Chondrocyte (in vitro differentiated cells): ENCODE results near the gene GRIK4. TPM values are rescaled to one million over a fixed set of nuclear protein-coding genes. Genes with fewer than 3 reads are reported as not detected.

Experiments used
- DNase-seq: peaks from one replicate; pipeline ENCODE4 v3.0.0; 2021; ENCODE audit warnings: mixed read lengths, low spot score
- H3K27ac Mint-ChIP-seq: one replicate; pipeline ENCODE4 v1.8.0; 2021; ENCODE audit warnings: mild to moderate bottlenecking, moderate library complexity, mixed read lengths; ENCODE audit not compliant: unreplicated experiment
- H3K27me3 Mint-ChIP-seq: 2 replicates; pipeline ENCODE4 v1.8.0; 2021; ENCODE audit warnings: low read depth, mixed read lengths
- H3K36me3 Mint-ChIP-seq: 2 replicates; pipeline ENCODE4 v1.8.0; 2021; ENCODE audit warnings: low read depth, mixed read lengths
- H3K4me1 Mint-ChIP-seq: 2 replicates; pipeline ENCODE4 v1.8.0; 2021; ENCODE audit warnings: low read depth, mild to moderate bottlenecking, mixed read lengths
- H3K4me3 Mint-ChIP-seq: one replicate; pipeline ENCODE4 v1.8.0; 2021; ENCODE audit warnings: mild to moderate bottlenecking, moderate library complexity, mixed read lengths; ENCODE audit not compliant: unreplicated experiment
- H3K9me3 Mint-ChIP-seq: 2 replicates; pipeline ENCODE4 v1.8.0; 2021; ENCODE audit warnings: low read depth, mixed read lengths
- total RNA-seq: library from RNA; stranded (reverse); gene quantifications from 3 replicates; pipeline ENCODE4 v1.2.1, GENCODE V29; 2021
- TF ChIP-seq, protein P1 (sequence below): fragments of 200-600 bp; sonication (generic); IDR thresholded peaks from 2 replicates; pipeline ENCODE4 v1.5.0; 2021; ENCODE audit warnings: antibody characterized with exemption, mild to moderate bottlenecking, moderate library complexity

GRIK4 gene
- total RNA-seq, 1 donor from 2014 or later = 0.37 TPM

DNA sequence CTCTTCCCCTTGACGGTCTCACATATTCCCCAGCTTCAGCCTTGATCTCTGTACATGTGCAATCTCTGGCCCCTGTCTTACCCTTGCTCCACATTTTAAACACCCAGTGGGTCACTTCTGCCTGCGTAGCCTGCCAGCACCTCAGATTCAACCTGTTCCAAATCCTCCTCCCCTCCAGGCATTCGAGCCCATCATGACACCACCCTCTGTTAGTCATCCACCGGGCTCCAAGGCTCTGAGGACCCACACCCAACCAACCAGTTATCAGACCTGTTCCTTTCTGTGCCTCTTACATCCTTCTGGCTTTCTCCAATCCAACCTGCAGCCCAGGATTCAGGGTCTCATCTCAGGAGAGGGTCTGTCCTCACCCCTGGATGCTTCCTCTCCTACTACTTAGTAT lies 392.6 kb downstream of the GRIK4 start:
- no peak for DNase-seq
- Mint-ChIP-seq H3K4me3 (no peak overlapping the region), H3K36me3 (no peaks in the 10 kb centered on the region), H3K27ac (no peak overlapping the region), H3K27me3 (peaks cover 25% of the 10 kb centered on the region), H3K4me1 (no peaks in the 10 kb centered on the region), H3K9me3 (no peaks in the 10 kb centered on the region)
- TF ChIP-seq, protein P1, sequence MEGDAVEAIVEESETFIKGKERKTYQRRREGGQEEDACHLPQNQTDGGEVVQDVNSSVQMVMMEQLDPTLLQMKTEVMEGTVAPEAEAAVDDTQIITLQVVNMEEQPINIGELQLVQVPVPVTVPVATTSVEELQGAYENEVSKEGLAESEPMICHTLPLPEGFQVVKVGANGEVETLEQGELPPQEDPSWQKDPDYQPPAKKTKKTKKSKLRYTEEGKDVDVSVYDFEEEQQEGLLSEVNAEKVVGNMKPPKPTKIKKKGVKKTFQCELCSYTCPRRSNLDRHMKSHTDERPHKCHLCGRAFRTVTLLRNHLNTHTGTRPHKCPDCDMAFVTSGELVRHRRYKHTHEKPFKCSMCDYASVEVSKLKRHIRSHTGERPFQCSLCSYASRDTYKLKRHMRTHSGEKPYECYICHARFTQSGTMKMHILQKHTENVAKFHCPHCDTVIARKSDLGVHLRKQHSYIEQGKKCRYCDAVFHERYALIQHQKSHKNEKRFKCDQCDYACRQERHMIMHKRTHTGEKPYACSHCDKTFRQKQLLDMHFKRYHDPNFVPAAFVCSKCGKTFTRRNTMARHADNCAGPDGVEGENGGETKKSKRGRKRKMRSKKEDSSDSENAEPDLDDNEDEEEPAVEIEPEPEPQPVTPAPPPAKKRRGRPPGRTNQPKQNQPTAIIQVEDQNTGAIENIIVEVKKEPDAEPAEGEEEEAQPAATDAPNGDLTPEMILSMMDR = no peak

DNA sequence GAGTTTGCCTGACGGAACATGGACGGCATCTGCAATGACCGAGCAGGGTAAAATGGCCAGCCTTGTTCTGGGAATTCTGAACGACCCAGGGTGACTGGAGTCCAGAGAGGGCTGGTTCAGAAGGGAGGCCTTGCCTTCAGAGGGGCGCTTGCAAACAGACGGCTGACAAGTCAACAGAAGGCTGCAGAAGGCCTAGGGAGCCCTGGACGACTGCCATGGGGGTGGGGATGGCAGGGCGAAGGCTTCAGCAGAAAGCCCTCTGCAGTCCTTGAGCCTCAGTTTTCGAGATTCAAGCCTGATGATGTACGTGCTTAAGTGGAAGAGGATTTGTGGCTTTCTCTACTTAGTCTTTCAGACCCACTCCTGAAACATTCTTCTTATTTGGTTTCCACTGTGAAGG lies 395.2 kb downstream of the GRIK4 start:
- TF ChIP-seq, protein P1 = no peak
- Mint-ChIP-seq H3K27me3 (peaks cover 13% of the 10 kb centered on the region), H3K9me3 (no peaks in the 10 kb centered on the region), H3K27ac (no peak overlapping the region), H3K4me3 (no peak overlapping the region), H3K36me3 (no peaks in the 10 kb centered on the region), H3K4me1 (no peaks in the 10 kb centered on the region)
- DNase-seq = no peak

DNA sequence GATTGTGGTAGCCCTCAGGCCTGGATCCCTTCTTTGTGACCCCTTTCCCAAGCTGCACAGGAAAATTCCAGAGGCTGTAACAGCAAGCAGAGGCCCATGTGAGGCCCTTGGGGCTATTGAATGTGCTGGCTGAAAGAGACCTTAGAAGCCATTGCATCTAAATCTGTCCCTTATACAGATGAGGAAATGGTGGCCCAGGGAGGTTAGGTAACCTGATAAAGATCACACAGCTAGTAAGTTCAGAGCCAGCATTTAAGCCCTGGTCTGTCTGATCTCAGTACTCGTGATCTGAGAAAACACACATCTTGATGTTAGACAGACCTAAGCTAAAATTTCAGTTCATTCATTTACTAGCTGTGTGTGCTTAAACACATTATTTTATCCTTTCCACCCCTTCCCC lies 396.4 kb downstream of the GRIK4 start:
- no peaks in the 10 kb centered on the region for H3K9me3 Mint-ChIP-seq
- H3K27ac Mint-ChIP-seq = no peak overlapping the region
- TF ChIP-seq, protein P1 = no peak
- no peak overlapping the region for H3K4me3 Mint-ChIP-seq
- no peaks in the 10 kb centered on the region for H3K36me3 Mint-ChIP-seq
- H3K27me3 Mint-ChIP-seq = peaks cover 19% of the 10 kb centered on the region
- no peak for DNase-seq
- no peaks in the 10 kb centered on the region for H3K4me1 Mint-ChIP-seq

DNA sequence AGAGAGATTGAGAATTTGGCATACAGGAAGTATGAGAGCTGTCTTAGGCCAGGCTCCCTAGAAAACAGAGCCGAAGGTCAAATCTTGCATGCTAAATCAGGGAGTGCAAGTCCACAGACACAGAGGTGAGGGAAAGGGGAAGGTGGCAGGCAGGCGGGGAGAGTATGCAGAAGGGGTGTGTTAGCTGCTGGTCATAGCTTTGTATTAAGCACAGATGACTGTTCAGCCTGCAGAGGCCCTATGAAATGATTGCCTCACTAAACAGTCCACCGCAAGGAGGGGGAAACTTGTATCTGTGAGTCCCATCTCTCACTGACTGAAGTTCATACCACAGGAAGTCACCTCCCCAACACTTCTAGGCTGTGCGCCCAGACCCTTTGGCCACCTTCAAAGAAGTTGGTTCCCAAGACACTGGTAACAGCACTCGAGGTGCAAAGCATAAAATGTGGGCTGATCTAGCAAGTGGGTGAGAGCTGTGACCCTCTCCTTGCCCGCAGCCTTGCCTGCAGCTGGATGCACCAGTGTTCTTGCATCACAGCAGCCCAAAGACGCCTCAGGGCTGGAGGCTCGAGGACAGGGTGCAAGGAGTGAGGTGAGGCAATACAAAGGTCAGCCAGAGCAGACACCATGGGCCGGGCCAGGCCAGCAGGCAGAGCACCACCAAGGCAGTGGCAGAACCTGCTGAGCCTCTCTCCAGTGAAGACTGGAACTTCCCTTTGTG lies 397.1 kb downstream of the GRIK4 start:
- no peaks in the 10 kb centered on the region for H3K9me3 Mint-ChIP-seq
- no peaks in the 10 kb centered on the region for H3K36me3 Mint-ChIP-seq
- H3K27ac Mint-ChIP-seq = no peak overlapping the region
- H3K4me1 Mint-ChIP-seq = no peaks in the 10 kb centered on the region
- DNase-seq = no peak
- TF ChIP-seq, protein P1 = no peak
- H3K27me3 Mint-ChIP-seq = peaks cover 19% of the 10 kb centered on the region
- H3K4me3 Mint-ChIP-seq = no peak overlapping the region

DNA sequence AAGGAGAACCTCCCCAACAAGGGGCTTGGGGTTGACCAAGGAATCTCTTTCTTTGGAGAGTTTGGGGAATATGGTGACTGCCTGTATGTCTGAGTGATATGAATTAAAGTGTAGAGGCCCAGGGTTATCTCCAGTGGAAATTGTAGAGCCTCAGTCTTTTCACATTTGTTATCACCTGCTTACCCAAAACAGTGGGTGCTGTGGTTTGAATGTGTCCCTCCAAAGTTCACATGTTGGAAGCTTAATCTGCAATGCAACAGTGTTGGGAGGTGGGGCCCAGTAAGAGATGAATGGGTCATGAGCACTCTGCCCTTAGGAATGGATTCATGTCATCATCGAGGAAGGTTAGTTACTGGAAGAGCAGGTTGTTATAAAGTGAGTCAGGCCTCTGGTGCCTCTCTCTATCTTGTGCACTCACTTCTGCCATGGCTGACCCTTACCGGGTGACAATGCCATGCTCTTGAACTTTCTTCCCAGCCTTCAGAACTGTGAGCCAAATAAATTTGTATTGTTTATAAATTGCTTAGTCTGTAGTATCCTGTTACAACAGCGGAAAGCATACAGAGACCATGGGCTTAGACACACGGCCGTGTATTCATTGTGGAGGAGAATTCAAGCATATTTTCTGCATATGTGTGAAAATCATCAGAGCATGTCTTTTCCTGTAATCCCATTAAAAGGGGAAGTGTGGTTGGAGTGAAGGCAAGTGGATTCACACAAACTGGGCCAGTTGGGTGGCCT lies 398.3 kb downstream of the GRIK4 start:
- no peak overlapping the region for H3K4me3 Mint-ChIP-seq
- no peak overlapping the region for H3K27ac Mint-ChIP-seq
- H3K4me1 Mint-ChIP-seq = no peaks in the 10 kb centered on the region
- no peak for DNase-seq
- H3K27me3 Mint-ChIP-seq = peaks cover 28% of the 10 kb centered on the region
- TF ChIP-seq, protein P1 = no peak
- H3K9me3 Mint-ChIP-seq = no peaks in the 10 kb centered on the region
- H3K36me3 Mint-ChIP-seq = no peaks in the 10 kb centered on the region
